GM10248 (cell line): ENCODE measurements around the gene NPNT.

Experiments used
- CTCF ChIA-PET: fragments of 300-600 bp; sonication (Branson Sonifier 250); formaldehyde crosslinking; extraction: SDS; loops from one replicate; lab custom pipeline; 2021; ENCODE audit warnings: antibody characterized with exemption; lab: Yijun Ruan, JAX
- POLR2A ChIA-PET: fragments of 350-650 bp; sonication (Branson Sonifier 250); formaldehyde crosslinking; extraction: SDS; loops from one replicate; lab custom pipeline; 2020; ENCODE audit warnings: antibody characterized with exemption; lab: Yijun Ruan, JAX
- DNase-seq: peaks from one replicate; pipeline ENCODE4 v3.0.0; 2012; ENCODE audit errors: extremely low spot score
- TF ChIP-seq, protein P1 (sequence below): IDR thresholded peaks from 2 replicates; pipeline ENCODE4 v1.5.1; 2012; ENCODE audit warnings: mild to moderate bottlenecking, low read depth; ENCODE audit errors: extremely low read depth, missing control alignments, control extremely low read depth

NPNT gene

GRCh38 chr4:105912633-105913032 is 17.4 kb downstream of the NPNT start:
- ChIA-PET CTCF (interaction anchor here (0.8 to 1.8 kb wide), 2 partner anchors 10 to 18 kb away, joined by 3 read pairs; no protein-coding TSS in a partner anchor), POLR2A (no interaction called here)
- DNase-seq = no peak
- TF ChIP-seq, protein P1, sequence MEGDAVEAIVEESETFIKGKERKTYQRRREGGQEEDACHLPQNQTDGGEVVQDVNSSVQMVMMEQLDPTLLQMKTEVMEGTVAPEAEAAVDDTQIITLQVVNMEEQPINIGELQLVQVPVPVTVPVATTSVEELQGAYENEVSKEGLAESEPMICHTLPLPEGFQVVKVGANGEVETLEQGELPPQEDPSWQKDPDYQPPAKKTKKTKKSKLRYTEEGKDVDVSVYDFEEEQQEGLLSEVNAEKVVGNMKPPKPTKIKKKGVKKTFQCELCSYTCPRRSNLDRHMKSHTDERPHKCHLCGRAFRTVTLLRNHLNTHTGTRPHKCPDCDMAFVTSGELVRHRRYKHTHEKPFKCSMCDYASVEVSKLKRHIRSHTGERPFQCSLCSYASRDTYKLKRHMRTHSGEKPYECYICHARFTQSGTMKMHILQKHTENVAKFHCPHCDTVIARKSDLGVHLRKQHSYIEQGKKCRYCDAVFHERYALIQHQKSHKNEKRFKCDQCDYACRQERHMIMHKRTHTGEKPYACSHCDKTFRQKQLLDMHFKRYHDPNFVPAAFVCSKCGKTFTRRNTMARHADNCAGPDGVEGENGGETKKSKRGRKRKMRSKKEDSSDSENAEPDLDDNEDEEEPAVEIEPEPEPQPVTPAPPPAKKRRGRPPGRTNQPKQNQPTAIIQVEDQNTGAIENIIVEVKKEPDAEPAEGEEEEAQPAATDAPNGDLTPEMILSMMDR = no peak

- DNase-seq = no peak
- ChIA-PET POLR2A (no interaction called here), CTCF (no interaction called here)
- TF ChIP-seq, protein P1 = no peak
Observed at GRCh38 chr4:105917171-105917685, 22.0 kb downstream of the NPNT start.

- DNase-seq = no peak
- TF ChIP-seq, protein P1 = no peak
- POLR2A ChIA-PET = no interaction called here
- CTCF ChIA-PET = interaction anchor here (1.3 kb wide), 1 partner anchor 18 kb away, joined by 3 read pairs; no protein-coding TSS in a partner anchor
Observed at GRCh38 chr4:105921301-105921700, 26.0 kb downstream of the NPNT start.

DNA sequence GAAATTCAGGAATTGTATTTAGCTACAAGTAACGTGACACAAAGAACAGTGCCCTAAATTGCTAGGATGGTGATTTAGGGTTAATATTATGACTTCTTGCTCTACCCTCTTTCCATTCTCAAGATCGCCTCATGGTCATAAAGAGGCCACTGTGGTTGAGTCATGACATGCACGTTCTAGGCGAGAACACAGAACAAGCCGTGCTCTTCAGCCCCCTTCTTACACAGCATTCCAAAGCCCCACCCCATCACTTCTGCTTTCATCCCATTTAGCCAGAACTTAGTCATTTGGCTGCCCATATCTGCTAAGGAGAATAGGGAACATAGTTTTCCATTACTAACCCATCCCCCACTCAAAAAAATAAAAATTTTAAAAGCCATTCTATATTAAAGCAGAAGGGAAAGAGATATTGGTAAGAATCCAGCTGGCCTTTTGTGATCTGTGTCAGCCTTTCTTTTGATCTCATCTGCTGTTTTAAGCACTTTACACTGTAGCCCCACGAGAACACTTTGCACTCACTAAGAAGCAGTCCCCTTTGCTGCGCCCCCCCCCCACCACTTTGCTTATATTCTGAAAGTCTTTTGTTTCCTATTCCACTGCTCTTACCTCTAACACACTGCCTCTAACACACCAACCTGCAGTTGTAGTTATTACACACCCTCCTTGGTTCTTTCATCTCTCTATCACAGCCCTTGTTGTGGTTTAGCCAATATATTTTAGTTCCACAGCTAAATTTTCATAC is 28.4 kb downstream of the NPNT start:
- TF ChIP-seq, protein P1 = no peak
- no peak for DNase-seq
- ChIA-PET POLR2A (no interaction called here), CTCF (interaction anchor here (1.1 kb wide), 1 partner anchor 15 kb away, joined by 4 read pairs; no protein-coding TSS in a partner anchor)

DNA sequence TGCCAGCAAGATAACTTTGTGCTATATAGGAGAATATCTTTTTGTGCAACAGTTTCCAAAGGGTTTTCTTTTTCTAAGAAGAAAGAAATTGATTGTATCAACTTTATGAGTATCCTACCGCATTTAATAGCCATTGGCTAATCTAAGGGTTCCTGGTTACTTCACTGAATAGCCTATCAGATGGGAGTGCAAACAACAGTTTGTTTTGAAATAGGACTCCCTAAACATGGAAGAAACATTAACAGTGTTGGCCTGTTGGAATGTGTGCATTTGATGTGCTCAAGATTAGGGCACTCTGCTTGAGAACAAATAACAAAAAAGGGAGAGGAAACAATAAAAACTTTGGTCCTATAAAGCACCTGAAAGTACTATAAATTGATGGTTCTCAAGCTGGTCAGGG is 29.1 kb downstream of the NPNT start:
- DNase-seq = no peak
- CTCF ChIA-PET = interaction anchor here (1.1 kb wide), 1 partner anchor 14 kb away, joined by 4 read pairs; no protein-coding TSS in a partner anchor
- TF ChIP-seq, protein P1 = no peak
- POLR2A ChIA-PET = no interaction called here

DNA sequence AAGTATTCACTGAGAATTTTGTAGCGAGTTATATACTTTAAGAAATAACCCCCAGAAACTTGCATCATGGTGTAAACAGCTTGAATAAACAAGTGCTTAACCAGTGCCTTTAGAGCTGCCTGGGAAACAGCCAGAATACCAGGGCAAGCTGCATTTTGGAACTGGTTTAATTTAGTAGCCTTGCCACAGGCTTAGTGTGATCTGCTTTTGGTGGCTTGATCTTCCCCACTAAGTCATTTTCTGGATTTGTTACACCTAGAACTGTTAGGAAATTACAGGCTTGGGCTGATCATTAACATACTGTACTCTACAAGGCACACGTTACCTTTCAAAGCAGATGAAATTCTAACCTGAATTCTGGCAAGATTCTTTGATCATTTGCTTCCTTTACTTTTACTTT is 35.4 kb downstream of the NPNT start:
- no peak for DNase-seq
- ChIA-PET POLR2A (no interaction called here), CTCF (interaction anchor here (1.5 to 1.7 kb wide), 2 partner anchors 18 to 19 kb away, joined by 3 to 4 read pairs; no protein-coding TSS in a partner anchor)
- TF ChIP-seq, protein P1 = no peak
